Activated naive CD4-positive, alpha-beta T cell treated with anti-CD3 and anti-CD28 coated beads, Interleukin-2, amount 50 U/mL, for 24 hours (primary cell): ENCODE results near the gene ERRFI1.
"Not testable (repeated sequence)": the region's sequence is repeated elsewhere in the genome, so short reads cannot be mapped to it uniquely, and the experiment has no call there.

Experiments
- H3K27ac Mint-ChIP-seq: one replicate; pipeline ENCODE4 v1.8.0; 2021; ENCODE audit warnings: mild to moderate bottlenecking, mixed read lengths
- H3K27me3 Mint-ChIP-seq: one replicate; pipeline ENCODE4 v1.8.0; 2021; ENCODE audit warnings: mixed read lengths
- H3K36me3 Mint-ChIP-seq: one replicate; pipeline ENCODE4 v1.8.0; 2021; ENCODE audit warnings: mixed read lengths
- H3K4me1 Mint-ChIP-seq: one replicate; pipeline ENCODE4 v1.8.0; 2021; ENCODE audit warnings: mixed read lengths
- H3K4me3 Mint-ChIP-seq: one replicate; pipeline ENCODE4 v1.8.0; 2021; ENCODE audit warnings: mild to moderate bottlenecking, mixed read lengths
- H3K9me3 Mint-ChIP-seq: one replicate; pipeline ENCODE4 v1.8.0; 2021; ENCODE audit warnings: mixed read lengths

The ERRFI1 gene

GRCh38 chr1:7980984-7981383, 45.1 kb downstream of the ERRFI1 start:
- Mint-ChIP-seq H3K36me3 (peaks cover 12% of the 10 kb centered on the region), H3K4me1 (peaks cover 10% of the 10 kb centered on the region), H3K27ac (no peak overlapping the region), H3K4me3 (no peak overlapping the region), H3K9me3 (no peaks in the 10 kb centered on the region), H3K27me3 (no peaks in the 10 kb centered on the region)

- no peak overlapping the region for H3K4me3 Mint-ChIP-seq
- H3K27me3 Mint-ChIP-seq, result no peaks in the 10 kb centered on the region
- peaks cover 13% of the 10 kb centered on the region for H3K36me3 Mint-ChIP-seq
- peaks cover 6% of the 10 kb centered on the region for H3K4me1 Mint-ChIP-seq
- peak overlapping the region; percentile 52 for H3K27ac Mint-ChIP-seq
- no peaks in the 10 kb centered on the region for H3K9me3 Mint-ChIP-seq
Measured at GRCh38 chr1:7975212-7975865, 50.8 kb downstream of the ERRFI1 start.

- Mint-ChIP-seq H3K27me3 (no peaks in the 10 kb centered on the region), H3K9me3 (no peaks in the 10 kb centered on the region), H3K4me3 (no peak overlapping the region), H3K4me1 (peaks cover 17% of the 10 kb centered on the region), H3K36me3 (peaks cover 10% of the 10 kb centered on the region), H3K27ac (no peak overlapping the region)
Measured at GRCh38 chr1:7973086-7973485, 53.0 kb downstream of the ERRFI1 start.

- H3K36me3 Mint-ChIP-seq, result peaks cover 8% of the 10 kb centered on the region
- H3K9me3 Mint-ChIP-seq, result no peaks in the 10 kb centered on the region
- no peak overlapping the region for H3K4me3 Mint-ChIP-seq
- peak overlapping the region; percentile 30 for H3K27ac Mint-ChIP-seq
- no peaks in the 10 kb centered on the region for H3K27me3 Mint-ChIP-seq
- H3K4me1 Mint-ChIP-seq, result peaks cover 20% of the 10 kb centered on the region
Measured at GRCh38 chr1:7972285-7972684, 53.8 kb downstream of the ERRFI1 start.

GRCh38 chr1:7971024-7971423, 55.1 kb downstream of the ERRFI1 start:
- H3K4me1 Mint-ChIP-seq, result peaks cover 33% of the 10 kb centered on the region
- no peak overlapping the region for H3K27ac Mint-ChIP-seq
- peaks cover 14% of the 10 kb centered on the region for H3K36me3 Mint-ChIP-seq
- H3K9me3 Mint-ChIP-seq, result no peaks in the 10 kb centered on the region
- no peaks in the 10 kb centered on the region for H3K27me3 Mint-ChIP-seq
- H3K4me3 Mint-ChIP-seq, result no peak overlapping the region

GRCh38 chr1:7970246-7970645, 55.9 kb downstream of the ERRFI1 start:
- H3K27ac Mint-ChIP-seq, result no peak overlapping the region
- H3K27me3 Mint-ChIP-seq, result no peaks in the 10 kb centered on the region
- peaks cover 14% of the 10 kb centered on the region for H3K36me3 Mint-ChIP-seq
- H3K4me1 Mint-ChIP-seq, result peaks cover 36% of the 10 kb centered on the region
- H3K4me3 Mint-ChIP-seq, result no peak overlapping the region
- H3K9me3 Mint-ChIP-seq, result no peaks in the 10 kb centered on the region

- Mint-ChIP-seq H3K27me3 (no peaks in the 10 kb centered on the region), H3K9me3 (no peaks in the 10 kb centered on the region), H3K27ac (no peak overlapping the region), H3K4me1 (peaks cover 57% of the 10 kb centered on the region), H3K36me3 (peaks cover 20% of the 10 kb centered on the region), H3K4me3 (no peak overlapping the region)
Measured at GRCh38 chr1:7967651-7968050, 58.5 kb downstream of the ERRFI1 start.

- Mint-ChIP-seq H3K4me1 (peaks cover 60% of the 10 kb centered on the region), H3K9me3 (no peaks in the 10 kb centered on the region), H3K4me3 (peak overlapping the region; percentile 65), H3K36me3 (peaks cover 20% of the 10 kb centered on the region), H3K27ac (peak overlapping the region; percentile 33), H3K27me3 (no peaks in the 10 kb centered on the region)
Measured at GRCh38 chr1:7967196-7967595, 58.9 kb downstream of the ERRFI1 start.

- H3K27ac Mint-ChIP-seq, result no peak overlapping the region
- peak overlapping the region; percentile 100 for H3K4me3 Mint-ChIP-seq
- no peaks in the 10 kb centered on the region for H3K27me3 Mint-ChIP-seq
- H3K36me3 Mint-ChIP-seq, result peaks cover 17% of the 10 kb centered on the region
- H3K4me1 Mint-ChIP-seq, result peaks cover 67% of the 10 kb centered on the region
- no peaks in the 10 kb centered on the region for H3K9me3 Mint-ChIP-seq
Measured at GRCh38 chr1:7964476-7964875, 61.6 kb downstream of the ERRFI1 start.

GRCh38 chr1:7963841-7964240, 62.3 kb downstream of the ERRFI1 start:
- Mint-ChIP-seq H3K4me3 (peak overlapping the region; percentile 100), H3K4me1 (peaks cover 69% of the 10 kb centered on the region), H3K27ac (peak overlapping the region; percentile 55), H3K36me3 (peaks cover 15% of the 10 kb centered on the region)
- H3K9me3 Mint-ChIP-seq, H3K27me3 Mint-ChIP-seq: not testable (repeated sequence)

GRCh38 chr1:7963378-7963730, 62.8 kb downstream of the ERRFI1 start:
- H3K27me3 Mint-ChIP-seq, H3K9me3 Mint-ChIP-seq: not testable (repeated sequence)
- H3K27ac Mint-ChIP-seq, result peak overlapping the region; percentile 55
- peaks cover 66% of the 10 kb centered on the region for H3K4me1 Mint-ChIP-seq
- peaks cover 15% of the 10 kb centered on the region for H3K36me3 Mint-ChIP-seq
- peak overlapping the region; percentile 100 for H3K4me3 Mint-ChIP-seq

- Mint-ChIP-seq H3K4me1 (peaks cover 66% of the 10 kb centered on the region), H3K27ac (peak overlapping the region; percentile 98), H3K27me3 (no peaks in the 10 kb centered on the region), H3K9me3 (no peaks in the 10 kb centered on the region), H3K4me3 (peak overlapping the region; percentile 100), H3K36me3 (peaks cover 15% of the 10 kb centered on the region)
Measured at GRCh38 chr1:7962636-7963377, 63.3 kb downstream of the ERRFI1 start.

- H3K9me3 Mint-ChIP-seq, result no peaks in the 10 kb centered on the region
- peak overlapping the region; percentile 100 for H3K4me3 Mint-ChIP-seq
- H3K27me3 Mint-ChIP-seq, result no peaks in the 10 kb centered on the region
- peak overlapping the region; percentile 98 for H3K27ac Mint-ChIP-seq
- H3K4me1 Mint-ChIP-seq, result peaks cover 65% of the 10 kb centered on the region
- peaks cover 11% of the 10 kb centered on the region for H3K36me3 Mint-ChIP-seq
Measured at GRCh38 chr1:7962014-7962335, 64.1 kb downstream of the ERRFI1 start.
